HL-60 (cell line): ENCODE data around the gene TMTC2.

Source experiments
- CTCF ChIP-seq: IDR thresholded peaks from one replicate; pipeline ENCODE4 v1.5.1; 2011; ENCODE audit warnings: low read length, control low read depth, inconsistent platforms; ENCODE audit not compliant: insufficient read depth
- GABPA ChIP-seq: IDR thresholded peaks from 2 replicates; pipeline ENCODE4 v1.6.1; 2012; ENCODE audit warnings: low read depth
- POLR2AphosphoS5 ChIP-seq: IDR thresholded peaks from 2 replicates; pipeline ENCODE4 v1.6.1; 2012; ENCODE audit warnings: low read depth
- REST ChIP-seq: IDR thresholded peaks from 2 replicates; pipeline ENCODE4 v1.6.1; 2012; ENCODE audit warnings: low read depth; ENCODE audit not compliant: insufficient replicate concordance
- SPI1 ChIP-seq: IDR thresholded peaks from 2 replicates; pipeline ENCODE4 v1.6.1; 2012; ENCODE audit warnings: low read depth, mild to moderate bottlenecking, borderline replicate concordance

- TF ChIP-seq CTCF (no peak), SPI1 (no peak), POLR2AphosphoS5 (no peak), REST (no peak), GABPA (no peak)
Observed at GRCh38 chr12:82832981-82833380, 146.3 kb downstream of the TMTC2 start.
